ENCODE measurements around the gene LAMTOR2. TPM values are rescaled to one million over a fixed set of nuclear protein-coding genes. Genes with fewer than 3 reads are reported as not detected.

Gene LAMTOR2
- total and polyA plus RNA-seq, 2 of the 4 experiments (the other 2 are of a cell fraction), result 50.0 to 89.0 TPM

DNA sequence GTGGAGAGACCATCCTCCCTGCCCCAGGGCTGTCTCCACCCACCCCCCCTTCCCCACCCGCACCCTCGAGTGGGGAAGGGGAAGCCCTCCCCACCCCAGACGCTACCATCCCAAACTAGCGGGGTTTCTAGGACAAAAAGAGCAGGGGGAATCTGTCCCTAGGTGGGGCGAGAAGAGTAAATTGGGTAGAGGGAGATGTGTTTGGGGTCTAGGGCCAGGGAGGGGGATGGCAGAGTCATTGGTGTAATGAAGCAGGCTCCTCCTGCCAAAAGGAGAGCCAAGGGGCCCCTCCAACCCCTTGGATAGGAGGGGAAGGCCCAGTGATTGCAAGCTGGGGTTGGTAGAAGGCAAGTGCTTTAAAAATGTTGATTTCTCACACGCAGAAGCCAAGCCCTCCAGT is 17.7 kb downstream of the LAMTOR2 start:
- Histone ChIP-seq H3K9ac (ENCODE audit: low read depth, low read length) (no peak overlapping the region), H4K5ac (ENCODE audit: low read depth, low read length) (no peak overlapping the region), H3K9me3 (ENCODE audit: control insufficient read depth, insufficient read depth, low read length) (no peaks in the 10 kb centered on the region), H3K18ac (ENCODE audit: low read depth, low read length) (no peak overlapping the region), H3K36me3 (ENCODE audit: control insufficient read depth, insufficient read depth, low read length) (peaks cover 31% of the 10 kb centered on the region), H2AK5ac (ENCODE audit: low read depth, low read length) (no peak overlapping the region), H2BK5ac (ENCODE audit: low read depth, low read length, poor library complexity, severe bottlenecking) (no peak overlapping the region), H3K4ac (ENCODE audit: low read depth, low read length) (no peak overlapping the region), H2BK20ac (ENCODE audit: low read depth, low read length) (no peak overlapping the region), H4K91ac (ENCODE audit: insufficient read depth, low read depth, low read length) (no peak overlapping the region), H3K23ac (ENCODE audit: low read depth, low read length) (no peak overlapping the region), H2AFZ (replicated peaks; ENCODE audit: low read length, poor library complexity) (no peak overlapping the region), H3K27me3 (ENCODE audit: control insufficient read depth, insufficient read depth, low read length) (no peaks in the 10 kb centered on the region), H3K4me3 (ENCODE audit: insufficient read depth, low read depth, low read length) (no peak overlapping the region), H3K27ac (ENCODE audit: insufficient read depth, low read length) (no peak overlapping the region), H3K14ac (replicated peaks; ENCODE audit: low read depth, low read length) (no peak overlapping the region), H2BK120ac (ENCODE audit: low read depth, low read length) (no peak overlapping the region), H3K4me2 (ENCODE audit: low read depth, low read length) (no peak overlapping the region), H3K9me1 (ENCODE audit: insufficient read depth, low read length) (peaks cover 13% of the 10 kb centered on the region), H2BK15ac (ENCODE audit: low read depth, low read length) (no peak overlapping the region), H3K4me1 (ENCODE audit: control insufficient read depth, insufficient read depth, low read length) (peaks cover 20% of the 10 kb centered on the region), H4K20me1 (ENCODE audit: insufficient read depth, low read length) (peaks cover 26% of the 10 kb centered on the region), H3K79me1 (ENCODE audit: low read depth in 1 of 2, low read length in 2 of 2) (peaks cover 15 to 39% of the 10 kb centered on the region in 2 experiments; a peak in 3 of 4 replicates), H3K56ac (ENCODE audit: extremely low read depth, insufficient read depth, low read length) (no peak overlapping the region), H2AK9ac (replicated peaks; ENCODE audit: low read depth, low read length, poor library complexity) (no peak overlapping the region), H4K8ac (ENCODE audit: low read depth in 2 of 2, low read length in 2 of 2) (no peak overlapping the region)
- intact Hi-C loops (cut with micrococcal nuclease) (no loop called here), dilution Hi-C loops (cut with HindIII; ENCODE audit: low sequenced_read_pairs, unreplicated experiment) (no loop called here), in situ Hi-C loops (cut with MboI; ENCODE audit: low sequenced_read_pairs) (no loop called here)
- POLR2A ChIA-PET (ENCODE audit: unreplicated experiment), result no interaction called here
- CTCF ChIA-PET, result no interaction called here
- no TSS peak for BruUV-seq (replicated peaks)
- DNase-seq, result no peak
- no CpG with 5 or more reads among the region's 6 CpGs for WGBS, 2 experiments (ENCODE audit: extremely low coverage in 2 of 2, insufficient read length in 1 of 2)
- TF ChIP-seq RAD21 (IDR thresholded peaks at IDR 0.05; ENCODE audit: low read length) (no peak), MXI1 (IDR thresholded peaks at IDR 0.05; ENCODE audit: borderline replicate concordance, low read depth, low read length) (no peak), CEBPB (IDR thresholded peaks at IDR 0.05; ENCODE audit: low read depth, low read length) (no peak), RCOR1 (IDR thresholded peaks at IDR 0.05; ENCODE audit: insufficient replicate concordance, low read length) (no peak), BHLHE40 (IDR thresholded peaks at IDR 0.05; ENCODE audit: low read depth, low read length) (no peak), CHD1 (IDR thresholded peaks at IDR 0.05; ENCODE audit: low read depth, low read length) (no peak), POLR2A (IDR thresholded peaks at IDR 0.05; ENCODE audit: low read depth, low read length) (no peak), RFX5 (IDR thresholded peaks at IDR 0.05; ENCODE audit: low read depth, low read length) (no peak), FOS (IDR thresholded peaks at IDR 0.05; ENCODE audit: low read depth, low read length) (no peak), MAZ (IDR thresholded peaks at IDR 0.05; ENCODE audit: borderline replicate concordance, low read depth, low read length) (no peak), MAFK (IDR thresholded peaks at IDR 0.05; ENCODE audit: low read depth, low read length) (no peak)
- TF ChIP-seq, protein P1, sequence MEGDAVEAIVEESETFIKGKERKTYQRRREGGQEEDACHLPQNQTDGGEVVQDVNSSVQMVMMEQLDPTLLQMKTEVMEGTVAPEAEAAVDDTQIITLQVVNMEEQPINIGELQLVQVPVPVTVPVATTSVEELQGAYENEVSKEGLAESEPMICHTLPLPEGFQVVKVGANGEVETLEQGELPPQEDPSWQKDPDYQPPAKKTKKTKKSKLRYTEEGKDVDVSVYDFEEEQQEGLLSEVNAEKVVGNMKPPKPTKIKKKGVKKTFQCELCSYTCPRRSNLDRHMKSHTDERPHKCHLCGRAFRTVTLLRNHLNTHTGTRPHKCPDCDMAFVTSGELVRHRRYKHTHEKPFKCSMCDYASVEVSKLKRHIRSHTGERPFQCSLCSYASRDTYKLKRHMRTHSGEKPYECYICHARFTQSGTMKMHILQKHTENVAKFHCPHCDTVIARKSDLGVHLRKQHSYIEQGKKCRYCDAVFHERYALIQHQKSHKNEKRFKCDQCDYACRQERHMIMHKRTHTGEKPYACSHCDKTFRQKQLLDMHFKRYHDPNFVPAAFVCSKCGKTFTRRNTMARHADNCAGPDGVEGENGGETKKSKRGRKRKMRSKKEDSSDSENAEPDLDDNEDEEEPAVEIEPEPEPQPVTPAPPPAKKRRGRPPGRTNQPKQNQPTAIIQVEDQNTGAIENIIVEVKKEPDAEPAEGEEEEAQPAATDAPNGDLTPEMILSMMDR (conservative IDR thresholded peaks at IDR 0.05; ENCODE audit: low read depth, low read length), result no peak
- TF ChIP-seq, protein P2, sequence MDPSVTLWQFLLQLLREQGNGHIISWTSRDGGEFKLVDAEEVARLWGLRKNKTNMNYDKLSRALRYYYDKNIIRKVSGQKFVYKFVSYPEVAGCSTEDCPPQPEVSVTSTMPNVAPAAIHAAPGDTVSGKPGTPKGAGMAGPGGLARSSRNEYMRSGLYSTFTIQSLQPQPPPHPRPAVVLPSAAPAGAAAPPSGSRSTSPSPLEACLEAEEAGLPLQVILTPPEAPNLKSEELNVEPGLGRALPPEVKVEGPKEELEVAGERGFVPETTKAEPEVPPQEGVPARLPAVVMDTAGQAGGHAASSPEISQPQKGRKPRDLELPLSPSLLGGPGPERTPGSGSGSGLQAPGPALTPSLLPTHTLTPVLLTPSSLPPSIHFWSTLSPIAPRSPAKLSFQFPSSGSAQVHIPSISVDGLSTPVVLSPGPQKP (IDR thresholded peaks at IDR 0.05; ENCODE audit: borderline replicate concordance, low read depth, low read length), result no peak
- TF ChIP-seq, protein P3, sequence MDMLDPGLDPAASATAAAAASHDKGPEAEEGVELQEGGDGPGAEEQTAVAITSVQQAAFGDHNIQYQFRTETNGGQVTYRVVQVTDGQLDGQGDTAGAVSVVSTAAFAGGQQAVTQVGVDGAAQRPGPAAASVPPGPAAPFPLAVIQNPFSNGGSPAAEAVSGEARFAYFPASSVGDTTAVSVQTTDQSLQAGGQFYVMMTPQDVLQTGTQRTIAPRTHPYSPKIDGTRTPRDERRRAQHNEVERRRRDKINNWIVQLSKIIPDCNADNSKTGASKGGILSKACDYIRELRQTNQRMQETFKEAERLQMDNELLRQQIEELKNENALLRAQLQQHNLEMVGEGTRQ (IDR thresholded peaks at IDR 0.05; ENCODE audit: low read depth, low read length), result no peak
- no peak for ATAC-seq (ENCODE audit: low read depth)
